Measurements from ENCODE around the gene BRD1. TPM values are rescaled to one million over a fixed set of nuclear protein-coding genes. Genes with fewer than 3 reads are reported as not detected.

Gene BRD1
- polyA plus RNA-seq, 1 experiment, result 4.6 TPM

- Histone ChIP-seq H3K27me3 (ENCODE audit: control insufficient read depth, insufficient read depth, low read length) (no peaks in the 10 kb centered on the region), H3K4me3 (ENCODE audit: low read depth, low read length) (no peak overlapping the region), H3K36me3 (ENCODE audit: control insufficient read depth, insufficient read depth, low read length) (no peaks in the 10 kb centered on the region)
- TF ChIP-seq CTCF (IDR thresholded peaks at IDR 0.05; ENCODE audit: insufficient read depth, low read depth, low read length), result no peak
- CTCF ChIA-PET, result no interaction called here
- no peak for DNase-seq (ENCODE audit: low read depth)
- POLR2A ChIA-PET, result no interaction called here
These were observed 75.6 kb downstream of the BRD1 start for GRCh38 chr22:49751966-49752597.

- TF ChIP-seq CTCF (IDR thresholded peaks at IDR 0.05; ENCODE audit: insufficient read depth, low read depth, low read length), result no peak
- H3K4me3 ChIP-seq (ENCODE audit: low read depth, low read length), result no peak overlapping the region
- ChIA-PET CTCF (no interaction called here), POLR2A (no interaction called here)
- DNase-seq (ENCODE audit: low read depth), result no peak
- no peaks in the 10 kb centered on the region for H3K36me3 ChIP-seq (ENCODE audit: control insufficient read depth, insufficient read depth, low read length)
- H3K27me3 ChIP-seq (ENCODE audit: control insufficient read depth, insufficient read depth, low read length), result no peaks in the 10 kb centered on the region
These were observed 76.2 kb downstream of the BRD1 start for GRCh38 chr22:49751318-49751965.

GRCh38 chr22:49749885-49750510, 77.7 kb downstream of the BRD1 start:
- CTCF ChIA-PET, result no interaction called here
- TF ChIP-seq CTCF (IDR thresholded peaks at IDR 0.05; ENCODE audit: insufficient read depth, low read depth, low read length), result no peak
- POLR2A ChIA-PET, result no interaction called here
- H3K36me3 ChIP-seq (ENCODE audit: control insufficient read depth, insufficient read depth, low read length), result no peaks in the 10 kb centered on the region
- H3K27me3 ChIP-seq (ENCODE audit: control insufficient read depth, insufficient read depth, low read length), result no peaks in the 10 kb centered on the region
- H3K4me3 ChIP-seq (ENCODE audit: low read depth, low read length), result no peak overlapping the region
- no peak for DNase-seq (ENCODE audit: low read depth)

GRCh38 chr22:49749227-49749626, 78.4 kb downstream of the BRD1 start:
- POLR2A ChIA-PET, result no interaction called here
- CTCF ChIA-PET, result no interaction called here
- Histone ChIP-seq H3K27me3 (ENCODE audit: control insufficient read depth, insufficient read depth, low read length) (no peaks in the 10 kb centered on the region), H3K36me3 (ENCODE audit: control insufficient read depth, insufficient read depth, low read length) (no peaks in the 10 kb centered on the region), H3K4me3 (ENCODE audit: low read depth, low read length) (no peak overlapping the region)
- DNase-seq (ENCODE audit: low read depth), result no peak
- no peak for TF ChIP-seq CTCF (IDR thresholded peaks at IDR 0.05; ENCODE audit: insufficient read depth, low read depth, low read length)

- Histone ChIP-seq H3K4me3 (ENCODE audit: low read depth, low read length) (no peak overlapping the region), H3K36me3 (ENCODE audit: control insufficient read depth, insufficient read depth, low read length) (no peaks in the 10 kb centered on the region), H3K27me3 (ENCODE audit: control insufficient read depth, insufficient read depth, low read length) (no peaks in the 10 kb centered on the region)
- DNase-seq (ENCODE audit: low read depth), result no peak
- ChIA-PET POLR2A (no interaction called here), CTCF (no interaction called here)
- no peak for TF ChIP-seq CTCF (IDR thresholded peaks at IDR 0.05; ENCODE audit: insufficient read depth, low read depth, low read length)
These were observed 79.2 kb downstream of the BRD1 start for GRCh38 chr22:49748514-49748913.

All from BJ (cell line).